ENCODE results near the gene ADCY6. TPM values are rescaled to one million over a fixed set of nuclear protein-coding genes. Genes with fewer than 3 reads are reported as not detected.

The ADCY6 gene
- total RNA-seq, 6 experiments from 2014 or later, result 10.9 to 21.4 (median 14.4) TPM

GRCh38 chr12:48764521-48764920, 24.4 kb downstream of the ADCY6 start:
- Histone ChIP-seq H3K4me3 (no peak overlapping the region), H3K4me1 (no peaks in the 10 kb centered on the region), H3K27me3 (no peaks in the 10 kb centered on the region), H3K9me3 (no peaks in the 10 kb centered on the region), H3K27ac (no peak overlapping the region), H3K36me3 (peaks cover 0 to 8% (median 0%) of the 10 kb centered on the region in 4 donors)
- intact Hi-C loops (cut with DNase I), result no loop called here
- TF ChIP-seq CTCF (IDR thresholded peaks at IDR 0.05) (no peak), POLR2A (IDR thresholded peaks at IDR 0.05) (no peak)
- 50% methylated on average over 1 of the region's 2 CpGs for WGBS (ENCODE audit: insufficient coverage, low coverage, low lambda C conversion rate, missing lambda C conversion rate)
- DNase-seq (no peak), ATAC-seq (no peak)

DNA sequence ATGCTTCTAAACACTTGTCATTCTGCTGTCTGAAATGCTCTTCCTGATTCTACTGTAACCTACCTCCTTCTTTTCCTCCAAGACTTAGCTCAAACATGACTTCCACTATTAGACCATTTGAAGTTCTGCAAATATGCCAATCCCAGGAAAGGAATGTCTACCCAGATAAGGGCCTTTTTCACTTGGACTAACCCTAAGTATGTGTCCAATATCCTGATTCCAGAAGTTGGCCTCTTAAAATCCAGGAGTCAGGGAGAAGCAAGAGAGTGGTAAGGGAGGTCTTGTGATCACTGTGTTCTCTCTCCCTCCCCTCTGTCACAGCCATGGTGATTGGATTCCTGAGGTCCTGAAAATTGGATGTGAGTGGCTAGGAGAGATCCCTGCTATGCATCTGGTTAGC, 30.2 kb downstream of the ADCY6 start:
- intact Hi-C loops (cut with DNase I), result no loop called here
- no peak overlapping the region for H3K4me3 ChIP-seq
- H3K27ac ChIP-seq, result no peak overlapping the region
- no peak for ATAC-seq
- no peak for DNase-seq
- H3K4me1 ChIP-seq, result no peaks in the 10 kb centered on the region
- no peaks in the 10 kb centered on the region for H3K36me3 ChIP-seq
- no peaks in the 10 kb centered on the region for H3K9me3 ChIP-seq
- TF ChIP-seq POLR2A (IDR thresholded peaks at IDR 0.05) (no peak), CTCF (IDR thresholded peaks at IDR 0.05) (no peak)
- H3K27me3 ChIP-seq, result no peaks in the 10 kb centered on the region

GRCh38 chr12:48758186-48758585, 30.7 kb downstream of the ADCY6 start:
- DNase-seq (no peak), ATAC-seq (peak in 2 of 4 donors; percentile 37 to 43)
- H3K4me1 ChIP-seq, result no peaks in the 10 kb centered on the region
- H3K4me3 ChIP-seq, result no peak overlapping the region
- no peaks in the 10 kb centered on the region for H3K9me3 ChIP-seq
- no peaks in the 10 kb centered on the region for H3K27me3 ChIP-seq
- 60% methylated on average over 3 of the region's 4 CpGs for WGBS (ENCODE audit: insufficient coverage, low coverage, low lambda C conversion rate, missing lambda C conversion rate)
- no peak for TF ChIP-seq POLR2A (IDR thresholded peaks at IDR 0.05)
- TF ChIP-seq CTCF (IDR thresholded peaks at IDR 0.05), result no peak
- H3K27ac ChIP-seq, result no peak overlapping the region
- intact Hi-C loops (cut with DNase I), result no loop called here
- no peaks in the 10 kb centered on the region for H3K36me3 ChIP-seq

DNA sequence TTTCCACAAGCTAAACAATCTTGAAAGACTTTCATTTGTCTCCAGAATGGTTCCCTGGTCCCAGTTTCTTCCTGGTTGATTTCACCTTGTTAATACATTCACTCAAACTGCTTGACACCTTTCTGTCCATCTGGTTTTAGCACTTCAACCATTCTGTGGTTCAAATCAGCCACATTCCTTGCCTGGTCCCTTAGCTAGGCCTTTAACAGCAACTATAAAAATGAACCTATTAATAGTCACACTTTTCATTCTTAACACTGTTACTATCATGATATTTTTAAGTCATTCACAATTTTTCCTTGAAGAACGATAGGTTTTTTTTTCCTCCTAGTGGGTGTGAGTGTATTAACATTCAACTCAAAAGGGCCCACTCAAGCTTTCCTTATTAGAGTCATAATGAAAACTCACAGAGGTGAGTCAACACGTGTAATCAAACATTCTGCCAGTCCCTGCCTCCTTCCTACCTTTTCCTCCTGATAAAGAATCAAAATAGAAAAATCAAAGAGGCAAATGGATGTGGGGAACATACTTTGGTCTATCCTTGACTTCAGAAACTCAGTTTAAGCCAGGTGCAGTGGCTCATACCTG, 38.0 kb downstream of the ADCY6 start:
- WGBS (ENCODE audit: insufficient coverage, low coverage, low lambda C conversion rate, missing lambda C conversion rate), result 54% methylated on average over 2 of the region's 2 CpGs
- intact Hi-C loops (cut with DNase I), result loop anchor here (5.0 kb wide), 1 partner anchor 46 kb away; no protein-coding TSS in a partner anchor
- no peak for ATAC-seq

More for the DNA sequence above, 38.0 kb downstream of the ADCY6 start:
- no peaks in the 10 kb centered on the region for H3K27me3 ChIP-seq
- no peaks in the 10 kb centered on the region for H3K4me1 ChIP-seq
- no peak for TF ChIP-seq POLR2A (IDR thresholded peaks at IDR 0.05)
- no peak for TF ChIP-seq CTCF (IDR thresholded peaks at IDR 0.05)
- H3K9me3 ChIP-seq, result no peaks in the 10 kb centered on the region
- no peak for DNase-seq
- no peak overlapping the region for H3K27ac ChIP-seq
- no peak overlapping the region for H3K4me3 ChIP-seq
- no peaks in the 10 kb centered on the region for H3K36me3 ChIP-seq
